NCI-H146 treated with DMSO at 0.1 percent for 48 hours (cell line): Measurements from ENCODE around the gene CFAP57.

Source experiments
- DNase-seq: peaks from one replicate; lab custom pipeline; 2025; ENCODE audit not compliant: unreplicated experiment; lab: John Stamatoyannopoulos, UW

Gene CFAP57

GRCh38 chr1:43253173-43253572 is 81.0 kb downstream of the CFAP57 start:
- DNase-seq, result no peak

GRCh38 chr1:43253876-43254275 is 81.7 kb downstream of the CFAP57 start:
- DNase-seq, result no peak

GRCh38 chr1:43255438-43256210 is 83.5 kb downstream of the CFAP57 start:
- no peak for DNase-seq

- DNase-seq, result no peak
Measured at GRCh38 chr1:43256675-43257570, 84.8 kb downstream of the CFAP57 start.

- no peak for DNase-seq
Measured at GRCh38 chr1:43258370-43258769, 86.2 kb downstream of the CFAP57 start.

- no peak for DNase-seq
Measured at GRCh38 chr1:43265431-43265830, 93.3 kb downstream of the CFAP57 start.

GRCh38 chr1:43266881-43267280 is 94.8 kb downstream of the CFAP57 start:
- DNase-seq, result no peak

GRCh38 chr1:43267291-43267805 is 95.2 kb downstream of the CFAP57 start:
- DNase-seq, result no peak

GRCh38 chr1:43267818-43268425 is 95.8 kb downstream of the CFAP57 start:
- no peak for DNase-seq

- no peak for DNase-seq
Measured at GRCh38 chr1:43269627-43270375, 97.7 kb downstream of the CFAP57 start, which contains the start of gene TMEM125. TMEM125 (plus strand) TSS chr1:43269983; CDS start chr1:43272723, 2,740 bp downstream.

GRCh38 chr1:43270421-43271095 is 98.4 kb downstream of the CFAP57 start:
- peak; percentile 77 for DNase-seq

- no peak for DNase-seq
Measured at GRCh38 chr1:43271186-43272118, 99.3 kb downstream of the CFAP57 start.

- DNase-seq, result no peak
Measured at GRCh38 chr1:43272161-43272560, 100.0 kb downstream of the CFAP57 start.

- DNase-seq, result no peak
Measured at GRCh38 chr1:43272576-43273571, 100.7 kb downstream of the CFAP57 start.

- no peak for DNase-seq
Measured at GRCh38 chr1:43273708-43274107, 101.6 kb downstream of the CFAP57 start.

- DNase-seq, result no peak
Measured at GRCh38 chr1:43274125-43274803, 102.1 kb downstream of the CFAP57 start.

- DNase-seq, result no peak
Measured at GRCh38 chr1:43274804-43275180, 102.7 kb downstream of the CFAP57 start.
